Measurements from ENCODE around the gene TMEM208.

The TMEM208 gene

GRCh38 chr16:67226804-67227566 lies at the start of gene TMEM208:
TMEM208 (plus strand) TSS chr16:67227130; CDS start chr16:67227219, 89 bp downstream.
- peak; percentile 94 for DNase-seq

- no peak for DNase-seq
Observed at GRCh38 chr16:67177743-67178699, 48.9 kb upstream of the TMEM208 start.

DNA sequence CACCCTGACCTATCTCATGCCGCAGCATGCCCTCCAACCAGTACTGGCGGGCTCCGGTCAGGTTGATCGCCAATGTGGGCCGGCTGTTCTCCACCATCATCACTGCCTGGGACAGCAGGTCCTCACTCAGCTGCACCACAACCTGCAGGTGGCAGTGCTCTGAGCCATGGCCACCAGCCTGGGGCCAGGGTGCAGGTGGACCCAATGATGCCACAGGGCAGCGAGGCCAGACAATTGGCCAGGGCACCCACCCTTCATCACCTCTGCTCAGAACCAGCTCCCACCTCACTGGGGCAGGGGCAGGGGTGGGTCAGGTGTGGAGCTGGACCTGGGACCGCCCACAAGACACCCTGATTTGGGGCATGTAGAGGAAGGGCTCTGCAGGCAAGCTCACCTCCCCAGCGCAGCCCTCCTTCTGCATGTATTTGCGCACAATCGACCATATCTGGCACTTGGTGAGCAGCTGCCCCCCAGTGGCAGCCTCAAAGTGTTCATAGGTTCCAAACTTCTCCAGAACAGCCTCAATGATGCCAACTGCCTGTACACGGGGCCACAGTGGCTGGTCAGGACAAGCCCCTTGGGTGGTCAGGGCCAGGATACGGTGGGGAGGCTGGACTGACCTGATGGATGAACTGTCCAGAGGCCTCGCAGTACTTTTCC lies 47.4 kb upstream of the TMEM208 start:
- no peak for DNase-seq

DNA sequence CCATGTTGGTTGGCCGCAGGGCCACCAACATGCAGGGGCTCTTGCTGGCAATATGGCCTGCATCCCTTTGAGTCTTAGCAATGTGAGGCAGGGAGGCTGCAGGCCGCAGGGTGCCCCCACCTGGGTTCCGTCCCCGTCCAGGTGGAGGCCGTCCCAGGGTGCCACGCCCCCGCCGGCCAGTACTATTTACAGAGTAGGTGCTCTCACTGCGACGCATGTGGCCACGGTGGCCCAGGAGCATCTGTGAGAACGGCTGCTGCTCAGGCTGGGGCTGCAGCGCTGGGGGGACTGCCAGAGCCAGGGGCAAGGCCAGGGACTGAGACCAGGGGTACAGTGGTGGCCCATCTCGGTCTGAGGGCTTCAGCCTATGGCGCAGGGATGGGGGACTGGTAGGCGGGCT lies 46.8 kb upstream of the TMEM208 start:
- DNase-seq: no peak

- DNase-seq: no peak
Observed at GRCh38 chr16:67181346-67181745, 45.6 kb upstream of the TMEM208 start.

DNA sequence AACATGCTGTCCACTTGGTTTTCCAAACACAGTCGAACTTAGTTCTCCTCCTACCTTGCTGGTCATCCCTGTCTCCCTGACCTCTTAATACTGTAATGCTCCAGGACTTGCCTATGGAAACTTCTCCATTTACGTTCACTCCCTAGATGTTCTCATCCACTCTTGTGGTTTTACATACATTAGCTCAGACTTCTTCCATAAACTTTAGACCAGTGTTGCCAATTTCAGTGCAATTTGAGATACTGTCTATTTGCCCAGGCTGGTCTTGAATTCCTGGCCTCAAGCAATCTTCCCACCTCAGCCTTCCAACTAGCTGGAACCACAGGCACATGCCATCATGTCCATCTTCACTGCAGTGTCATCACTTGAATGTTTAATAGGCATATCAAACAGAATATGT lies 44.6 kb upstream of the TMEM208 start:
- DNase-seq: no peak

DNA sequence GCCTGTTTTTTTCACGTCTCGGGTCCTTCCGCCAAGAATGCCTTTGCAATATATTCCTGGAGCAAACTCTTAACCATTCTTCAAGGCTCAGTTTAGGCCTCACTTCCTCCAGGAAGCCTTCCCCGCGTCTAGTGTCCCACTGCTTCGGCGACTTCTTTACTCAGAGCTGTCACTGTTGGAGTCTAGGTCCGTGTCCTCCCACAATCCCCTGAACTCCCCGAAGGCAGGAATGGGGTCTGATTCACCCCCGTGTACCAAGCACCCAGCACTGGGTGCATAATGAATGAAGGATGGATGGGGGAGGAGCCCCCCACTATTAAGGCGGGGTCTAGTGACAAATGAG lies 43.7 kb upstream of the TMEM208 start:
- DNase-seq: no peak

DNA sequence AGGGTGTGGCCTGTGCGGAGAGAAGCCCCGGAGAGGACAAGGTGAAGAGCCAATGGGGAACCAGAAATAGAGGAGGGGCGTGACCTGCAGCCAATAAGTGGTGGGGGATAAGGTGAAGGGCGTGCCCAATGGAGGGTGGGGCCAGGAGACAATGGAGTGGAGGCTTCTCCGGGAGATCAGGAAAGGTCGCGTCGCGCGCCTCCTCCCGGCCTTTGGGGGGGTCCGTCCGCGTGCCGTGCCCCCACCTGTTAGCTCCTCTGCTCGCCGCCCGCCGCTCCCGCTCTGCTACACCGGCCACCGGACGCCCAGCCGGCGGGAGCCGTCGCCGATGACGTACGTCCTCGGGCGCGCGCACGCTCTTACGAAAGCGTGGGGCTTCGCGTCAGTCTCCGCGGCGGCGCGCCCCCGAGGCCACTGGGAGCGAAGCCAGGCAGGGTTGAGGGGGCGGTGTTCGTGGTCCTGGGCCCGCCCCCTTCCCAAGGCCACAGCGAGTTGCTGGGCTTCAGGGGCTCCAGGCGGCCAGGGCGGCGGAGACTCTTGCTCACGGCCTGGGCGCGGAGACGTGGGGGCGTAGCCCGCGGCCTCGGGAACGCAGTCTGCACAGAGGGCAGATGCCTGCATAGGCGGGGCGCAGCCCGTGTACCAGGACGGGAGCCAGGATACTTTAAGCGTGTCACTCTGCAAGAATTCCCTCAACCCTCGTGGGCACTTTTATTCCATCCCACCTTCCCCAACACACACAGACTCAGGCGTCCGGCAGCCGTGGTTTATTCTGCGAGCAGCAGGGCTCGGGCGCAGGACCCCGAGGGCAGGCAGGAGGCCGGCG lies 43.1 kb upstream of the TMEM208 start, which contains the start of gene MATCAP1:
MATCAP1 (minus strand) TSS at position 337 of the 826 bp plus-strand sequence. CDS start 3,353 bp downstream, outside the sequence.
- DNase-seq: peak; percentile 88

- DNase-seq: no peak
Observed at GRCh38 chr16:67184453-67184994, 42.4 kb upstream of the TMEM208 start.

DNA sequence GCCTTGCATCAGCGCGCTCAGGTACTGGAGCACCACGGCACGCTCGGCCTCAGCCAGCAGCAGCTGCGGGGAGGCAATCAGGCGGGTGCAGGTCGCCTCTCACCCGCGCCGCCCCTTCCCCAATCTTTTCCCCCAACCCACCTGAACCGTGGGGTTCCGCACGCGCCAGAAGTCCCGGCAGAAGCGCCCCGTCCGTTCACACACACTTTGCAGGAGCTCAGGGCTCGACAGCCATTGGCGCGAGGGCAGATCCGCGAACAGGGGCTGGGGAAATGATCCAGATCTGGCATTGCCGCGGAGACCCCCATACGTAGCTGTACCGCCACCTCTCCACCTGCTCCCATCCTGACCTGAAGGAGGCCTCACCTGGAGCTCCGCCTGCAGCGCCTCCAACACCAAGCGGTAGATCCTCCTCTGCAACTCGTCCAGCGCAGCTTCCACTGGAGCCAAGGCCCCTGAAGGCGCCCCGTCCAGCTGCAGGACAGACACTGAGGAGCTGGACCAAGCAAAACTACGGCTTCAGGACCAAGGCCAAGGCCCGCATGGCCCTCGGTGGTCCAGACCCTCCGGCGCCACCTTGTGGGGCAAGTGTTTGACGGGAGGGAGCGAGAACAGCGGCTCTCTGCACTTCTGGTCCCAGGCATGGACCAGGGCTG lies 41.8 kb upstream of the TMEM208 start:
- peak; percentile 76 for DNase-seq

DNA sequence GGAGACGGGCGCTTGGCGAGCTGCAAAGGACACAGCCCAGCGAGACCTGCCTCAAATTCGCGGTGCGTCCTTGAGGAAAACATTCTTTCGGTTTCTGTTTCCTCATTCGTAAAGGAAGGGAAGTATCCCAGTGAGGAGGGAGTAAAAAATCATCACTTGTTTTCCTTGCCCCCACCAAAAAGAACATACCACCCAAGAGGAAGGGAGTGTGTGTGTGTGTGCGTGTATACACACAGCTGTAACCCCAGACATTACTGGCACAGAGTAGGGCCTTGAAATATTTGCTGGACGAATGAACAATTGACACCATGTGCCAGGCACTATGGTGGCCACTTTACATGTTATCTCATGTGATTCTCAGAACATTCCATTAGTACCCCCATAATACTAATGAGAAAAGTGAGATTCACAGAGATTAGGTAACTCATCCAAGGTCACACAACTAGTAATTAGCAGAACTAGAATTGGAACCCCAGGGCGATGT lies 41.2 kb upstream of the TMEM208 start:
- DNase-seq: no peak

DNA sequence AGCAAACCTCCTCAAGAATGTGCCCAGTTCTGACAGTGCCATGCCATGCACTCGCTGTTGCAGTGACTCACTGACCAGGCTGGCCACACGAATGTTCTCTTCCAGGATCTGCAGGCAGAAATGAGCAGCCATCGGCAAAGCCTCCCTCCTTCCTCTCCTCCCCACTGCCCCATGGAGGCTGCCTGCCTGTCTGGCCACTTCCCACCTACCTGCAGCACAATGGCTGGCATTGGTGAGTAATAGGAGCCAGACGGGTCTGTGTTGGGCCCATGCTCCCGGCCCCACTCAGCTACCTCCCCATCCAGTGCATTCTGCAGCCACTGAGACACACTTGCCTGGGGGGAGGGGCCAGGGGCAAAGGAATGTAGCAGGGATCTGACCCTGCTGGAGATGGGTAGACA lies 40.4 kb upstream of the TMEM208 start:
- DNase-seq: no peak

DNA sequence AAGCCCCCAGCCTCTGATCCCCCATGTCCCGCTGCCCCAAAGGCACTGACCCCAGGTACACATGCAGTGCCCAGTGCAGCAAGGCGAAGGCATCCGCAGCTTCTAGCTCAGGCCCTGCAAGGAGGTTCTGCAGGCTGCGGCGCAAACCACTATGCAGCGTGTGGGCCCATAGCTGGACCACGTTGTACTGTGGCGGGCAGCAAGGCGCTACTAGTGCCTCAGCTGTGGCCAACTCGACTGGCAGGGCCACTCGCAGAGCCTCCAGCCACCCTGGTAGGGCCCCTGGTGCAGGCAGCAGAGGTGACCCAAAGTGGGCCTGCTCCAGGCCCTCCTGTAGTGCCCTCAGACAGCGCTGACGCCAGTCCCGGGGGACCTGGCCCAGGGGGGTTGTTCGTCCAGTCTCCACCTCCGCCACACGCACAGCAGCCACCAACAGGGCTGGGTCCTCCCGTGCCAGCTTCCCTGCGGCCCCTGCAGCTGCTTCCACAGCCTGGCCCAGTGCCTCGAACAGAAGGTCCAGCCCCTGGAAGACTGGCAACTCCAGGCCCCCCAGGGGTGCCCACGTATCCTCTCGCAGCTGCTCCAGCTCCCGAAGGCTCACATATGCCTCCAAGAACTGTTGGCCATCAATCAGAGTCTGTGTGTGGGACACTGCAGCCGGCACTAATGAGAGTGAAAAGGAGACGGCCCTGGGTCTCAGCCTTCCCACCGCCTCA lies 39.6 kb upstream of the TMEM208 start:
- DNase-seq: no peak

DNA sequence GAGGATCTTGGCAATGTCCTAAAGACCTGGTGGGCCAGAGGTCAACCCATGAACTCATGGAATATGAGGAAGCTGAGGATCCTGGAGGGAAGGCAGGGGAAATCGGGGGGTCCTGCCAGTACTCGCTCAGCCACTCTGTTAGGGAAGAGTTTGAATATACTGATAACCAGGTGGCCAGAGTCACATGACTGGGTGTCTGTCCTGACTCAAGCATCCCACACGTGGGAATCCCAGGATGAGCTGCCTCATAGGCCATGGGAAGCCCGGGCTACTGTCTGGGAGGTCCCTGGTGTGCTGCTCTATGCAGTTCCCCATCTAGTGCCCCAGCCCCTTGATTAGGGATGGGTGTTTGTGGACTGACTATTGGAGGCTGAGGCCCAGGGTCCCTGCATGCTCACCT lies 38.6 kb upstream of the TMEM208 start:
- no peak for DNase-seq

- DNase-seq: no peak
Observed at GRCh38 chr16:67188798-67189197, 38.1 kb upstream of the TMEM208 start.

- no peak for DNase-seq
Observed at GRCh38 chr16:67190041-67190440, 36.9 kb upstream of the TMEM208 start, which contains the start of gene EXOC3L1. EXOC3L1 (minus strand) TSS chr16:67190136; CDS start chr16:67189676, 460 bp downstream.

- DNase-seq: no peak
Observed at GRCh38 chr16:67190448-67191399, 36.2 kb upstream of the TMEM208 start.

DNA sequence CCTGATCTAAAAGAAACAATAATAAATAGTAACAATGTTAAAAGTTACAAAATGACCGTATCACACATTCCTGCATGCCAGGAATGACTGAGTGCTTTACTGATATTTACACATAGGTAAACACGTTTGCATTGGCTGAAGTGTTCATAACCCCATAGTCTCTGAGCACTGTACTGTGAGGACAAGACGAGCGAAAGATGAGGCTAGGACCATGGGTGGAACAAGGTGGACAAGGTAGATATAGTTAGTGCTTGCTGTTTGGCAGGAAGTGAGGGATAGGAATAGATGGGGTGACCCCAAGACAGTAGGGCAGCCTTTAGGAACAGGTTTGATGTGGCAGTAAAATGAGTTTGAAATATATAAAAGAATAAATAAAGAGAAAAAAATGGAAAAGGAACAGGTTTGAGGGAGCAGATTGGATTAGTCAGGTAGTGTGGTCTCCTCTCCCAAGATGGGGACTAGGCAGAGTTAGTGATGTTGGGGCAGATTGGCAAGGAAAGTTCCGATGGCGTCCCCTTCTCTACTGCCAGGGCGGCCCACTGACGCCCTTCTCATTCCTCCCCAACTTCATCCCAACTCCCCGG lies 35.4 kb upstream of the TMEM208 start:
- DNase-seq: no peak
